Stimulated activated CD8-positive, alpha-beta memory T cell treated with anti-CD3 and anti-CD28 coated beads, Interleukin-15, amount 100 ng/mL, for 48 hours (primary cell): ENCODE data around the gene TMED3.
"Not testable (repeated sequence)": the region's sequence is repeated elsewhere in the genome, so short reads cannot be mapped to it uniquely, and the experiment has no call there.

ENCODE experiments used
- DNase-seq, 2 donors: peaks; one replicate each; pipeline ENCODE4 v3.0.0-alpha.2; 2020; ENCODE audit warnings: low read depth in 2 of 2

TMED3 gene

GRCh38 chr15:79316864-79317263 is 6.0 kb downstream of the TMED3 start:
- no peak for DNase-seq

DNA sequence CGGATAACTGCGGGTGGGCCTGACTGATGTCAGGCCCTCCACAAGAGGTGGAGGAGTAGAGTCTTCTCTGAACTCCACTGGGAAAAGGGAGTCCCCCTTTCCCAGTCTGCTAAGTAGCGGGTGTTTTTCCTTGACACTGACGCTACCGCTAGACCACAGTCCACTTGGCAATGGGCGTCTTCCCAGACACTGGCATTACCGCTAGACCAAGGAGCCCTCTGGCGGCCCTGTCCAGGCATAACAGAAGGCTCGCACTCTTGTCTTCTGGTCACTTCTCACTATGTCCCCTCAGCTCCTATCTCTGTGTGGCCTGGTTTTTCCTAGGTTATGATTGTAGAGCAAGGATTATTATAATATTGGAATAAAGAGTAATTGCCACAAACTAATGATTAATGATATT is 9.1 kb downstream of the TMED3 start:
- DNase-seq: not testable (repeated sequence)

- DNase-seq: no peak
These were observed 11.0 kb downstream of the TMED3 start for GRCh38 chr15:79321876-79322275.

DNA sequence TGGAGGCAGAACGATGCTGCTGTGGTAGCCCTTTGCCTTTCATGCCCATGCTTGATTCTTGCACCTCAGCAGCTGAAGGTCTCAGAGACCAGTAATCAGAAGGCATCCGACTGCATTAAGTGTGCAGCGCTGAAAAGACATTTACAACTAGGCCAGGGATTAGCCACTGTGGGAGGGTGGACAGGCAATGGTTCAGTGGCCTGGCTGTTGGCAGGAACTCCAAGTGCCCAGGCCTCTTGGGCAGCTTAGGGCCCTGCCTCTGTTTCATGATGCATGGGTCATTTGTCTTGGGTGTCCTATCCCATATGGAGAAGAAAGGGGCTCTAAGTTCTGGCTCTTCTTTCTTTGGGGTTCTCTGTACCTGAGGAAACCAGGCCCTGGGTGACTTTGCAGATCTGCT is 11.4 kb downstream of the TMED3 start:
- DNase-seq: no peak

DNA sequence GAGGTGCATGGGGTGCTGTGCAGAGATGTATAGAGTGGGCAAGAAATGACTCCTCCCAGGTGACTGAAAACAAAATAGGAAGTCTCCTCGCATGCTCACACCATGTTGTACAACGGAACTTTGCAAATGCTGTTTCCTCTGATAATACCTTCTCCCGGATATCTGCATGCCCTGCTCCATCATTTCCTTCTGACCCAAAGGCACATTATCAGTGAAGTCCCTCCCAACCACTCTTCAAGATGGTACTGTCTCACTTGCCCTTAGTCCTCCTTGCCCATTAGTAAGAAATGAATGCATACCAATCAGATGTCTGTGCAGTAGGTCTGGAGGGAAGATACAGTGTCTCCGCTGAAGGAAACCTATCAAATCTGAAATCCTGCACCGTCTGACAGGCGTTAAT is 12.0 kb downstream of the TMED3 start:
- no peak for DNase-seq

DNA sequence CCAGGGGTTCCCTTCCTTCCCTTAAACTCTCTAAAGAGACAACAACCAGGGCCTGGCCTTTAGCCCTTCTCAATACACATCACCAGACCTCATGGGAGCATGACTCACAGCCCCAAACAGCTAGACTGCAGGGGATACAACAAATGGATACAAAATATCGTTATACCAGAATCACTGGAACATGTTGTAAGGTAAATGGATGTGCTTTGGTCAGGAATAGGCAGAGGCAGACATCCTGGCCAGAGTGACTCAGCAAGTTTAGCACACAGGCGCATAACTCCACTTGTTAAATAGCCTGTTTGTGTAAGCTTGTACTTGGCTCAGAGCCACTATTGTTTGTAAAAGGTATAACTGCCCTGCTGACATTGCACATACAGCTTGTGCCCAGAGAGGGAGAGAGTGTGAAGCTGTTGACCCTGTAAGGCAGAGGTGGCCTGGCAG is 18.3 kb downstream of the TMED3 start:
- DNase-seq: no peak

DNA sequence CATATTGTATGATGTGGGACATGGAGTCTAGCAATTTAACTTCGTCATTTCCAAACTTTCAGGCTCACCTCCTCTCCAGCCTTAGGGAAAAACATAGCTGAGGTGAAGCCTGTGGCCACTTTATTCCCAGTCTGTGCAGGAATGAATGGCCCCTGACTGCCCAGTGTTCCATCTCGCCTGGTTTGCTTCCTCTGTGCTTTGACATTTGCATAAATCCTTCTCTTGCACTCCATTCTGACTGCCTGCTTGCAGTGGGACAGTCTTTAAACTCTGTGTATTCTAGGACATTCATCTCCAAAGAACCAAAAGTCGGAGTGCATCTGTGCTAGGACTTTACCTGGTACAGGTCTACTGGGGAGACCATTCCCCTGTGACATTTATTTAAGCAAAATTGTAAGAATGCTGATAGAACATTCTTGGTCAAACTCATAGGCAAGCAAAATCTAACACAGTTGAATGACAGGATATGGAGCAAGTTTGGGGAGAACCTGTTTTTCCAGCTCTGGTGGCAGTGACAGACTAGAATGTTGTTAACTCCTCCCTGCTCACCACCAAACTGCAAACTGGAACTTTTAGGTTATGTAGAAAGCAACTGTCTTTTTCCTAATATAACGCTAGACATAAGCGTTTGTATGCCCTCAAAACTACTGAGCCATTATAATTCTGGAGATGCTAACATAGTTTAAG is 22.1 kb downstream of the TMED3 start:
- no peak for DNase-seq

DNA sequence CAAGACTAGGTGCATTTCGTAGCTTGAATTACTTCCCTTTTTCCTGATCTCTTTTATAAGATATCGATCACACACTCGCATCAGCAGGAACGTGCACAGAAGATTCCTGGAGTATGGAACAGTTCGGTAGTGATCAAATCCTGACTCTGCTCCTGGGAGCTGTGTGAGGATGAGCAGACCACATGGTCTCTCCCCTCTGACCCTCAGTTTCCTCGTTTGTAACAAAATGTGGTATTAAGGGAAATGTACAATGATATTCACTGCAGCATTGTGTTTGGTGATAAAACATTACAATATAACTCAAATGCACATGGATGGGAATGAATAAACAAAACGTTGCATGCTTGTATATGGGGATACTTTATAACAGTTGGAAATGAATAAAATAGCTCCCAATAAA is 26.7 kb downstream of the TMED3 start:
- no peak for DNase-seq

DNA sequence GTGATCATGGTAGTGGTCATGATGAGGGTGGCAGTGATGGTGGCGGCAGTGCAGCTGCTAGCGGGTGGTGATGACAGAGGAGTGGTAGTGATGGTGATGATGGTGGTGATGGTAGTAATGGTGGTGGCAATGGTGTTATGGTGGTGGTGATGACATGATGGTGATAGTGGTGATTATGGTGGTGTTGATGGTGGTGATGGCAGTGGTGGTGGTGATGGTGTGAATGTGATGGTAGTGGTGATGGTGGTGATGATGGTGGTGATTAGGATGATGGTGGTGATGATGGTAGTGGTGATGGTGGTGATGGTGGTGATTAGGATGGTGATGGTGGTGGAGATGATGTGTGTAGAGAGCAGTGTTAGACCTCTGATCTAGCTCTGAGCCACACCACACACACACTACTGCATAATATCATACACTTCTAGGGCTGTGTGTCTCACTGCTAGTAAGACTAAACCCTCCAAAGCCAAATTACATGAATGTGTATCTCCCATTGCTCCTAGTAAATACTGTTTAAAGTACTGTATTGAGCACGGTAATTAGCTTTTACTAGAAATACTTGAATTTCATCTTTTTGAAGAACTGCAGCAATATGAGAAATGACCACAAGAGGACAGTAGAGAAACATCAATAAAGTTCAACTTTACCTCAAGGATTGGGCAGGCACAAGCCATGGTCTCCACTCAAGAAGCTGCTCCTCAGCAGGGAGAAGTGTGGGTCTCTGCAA is 28.8 kb downstream of the TMED3 start:
- no peak for DNase-seq

GRCh38 chr15:79340315-79340602 is 29.3 kb downstream of the TMED3 start:
- no peak for DNase-seq

DNA sequence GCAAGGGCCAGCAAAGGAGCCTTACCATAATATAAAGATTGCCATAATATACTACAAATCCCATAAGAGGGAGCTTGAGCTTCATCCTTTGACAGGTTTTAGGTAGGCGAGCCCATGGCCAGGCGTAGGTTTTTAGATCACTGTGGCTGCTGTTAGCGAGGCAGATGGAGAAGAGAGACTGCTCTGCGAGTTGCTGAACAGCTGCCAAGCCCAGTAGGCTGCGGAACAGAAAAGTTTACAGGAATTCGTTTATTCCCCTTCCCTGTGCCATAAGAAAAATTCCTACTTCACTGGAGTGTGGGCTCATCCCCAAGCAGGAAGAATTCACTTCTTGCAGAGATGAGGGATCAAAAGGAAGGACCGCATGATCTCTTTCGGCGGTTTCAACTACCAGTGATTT is 30.5 kb downstream of the TMED3 start:
- no peak for DNase-seq

- no peak for DNase-seq
These were observed 38.6 kb downstream of the TMED3 start for GRCh38 chr15:79349525-79349924.

DNA sequence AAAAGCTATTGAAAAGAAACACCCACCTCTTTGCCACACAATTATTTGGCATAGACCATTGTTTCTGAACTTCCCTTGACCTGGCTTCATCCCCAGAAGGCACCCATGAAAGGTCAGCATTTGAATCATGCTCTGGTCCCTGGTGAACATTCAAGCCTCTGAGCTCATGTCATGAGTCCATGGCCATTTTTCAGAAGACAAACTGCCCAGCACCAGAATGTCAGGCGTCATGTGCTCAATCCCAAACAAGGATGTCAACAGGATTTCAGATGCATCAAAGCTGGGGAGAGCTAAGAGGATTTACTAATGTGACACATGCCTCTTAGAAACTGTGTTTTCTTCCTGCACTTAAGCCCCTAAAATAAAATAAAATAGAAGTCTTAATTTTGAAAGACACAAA is 41.3 kb downstream of the TMED3 start:
- DNase-seq: no peak

DNA sequence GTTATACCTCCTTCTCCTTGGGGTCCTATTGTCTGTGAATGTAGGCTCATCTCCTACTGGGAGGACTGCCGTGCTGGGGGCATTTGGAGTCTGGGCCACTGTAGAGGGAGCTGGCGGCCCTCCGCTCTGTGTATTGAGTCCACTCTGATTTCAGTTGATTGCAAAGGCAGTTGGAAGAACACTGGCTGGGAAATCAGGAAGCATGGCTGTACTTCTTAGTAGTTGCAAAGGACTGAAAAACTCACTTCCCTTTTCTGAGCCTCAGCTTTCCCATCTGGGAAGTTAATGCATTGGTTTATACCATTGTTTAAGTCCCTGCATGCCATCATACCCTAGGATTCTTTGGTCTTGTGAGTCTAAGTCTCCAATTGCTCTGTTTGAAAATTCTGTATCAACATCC is 46.7 kb downstream of the TMED3 start:
- no peak for DNase-seq

DNA sequence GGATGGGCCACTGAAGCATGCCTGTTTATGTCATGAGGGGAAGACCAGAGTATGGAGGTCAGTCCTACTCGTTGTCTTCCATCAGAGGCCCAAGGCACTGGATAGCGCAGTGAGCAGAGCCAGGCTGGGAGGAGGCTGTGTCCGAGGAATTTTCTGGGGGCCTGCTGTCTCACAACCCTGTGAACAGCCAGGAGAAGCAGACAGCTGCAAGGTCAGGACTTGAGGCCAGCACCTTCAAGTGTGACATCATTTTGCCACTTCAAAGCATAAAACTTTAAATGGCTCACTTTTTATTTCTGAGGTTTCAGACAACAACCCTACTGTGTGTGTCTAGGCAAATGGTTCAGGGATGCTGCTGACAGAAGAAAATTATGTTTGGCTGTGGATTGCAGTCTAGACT is 47.2 kb downstream of the TMED3 start:
- DNase-seq: no peak

- DNase-seq: no peak
These were observed 53.8 kb downstream of the TMED3 start for GRCh38 chr15:79364571-79365240.

DNA sequence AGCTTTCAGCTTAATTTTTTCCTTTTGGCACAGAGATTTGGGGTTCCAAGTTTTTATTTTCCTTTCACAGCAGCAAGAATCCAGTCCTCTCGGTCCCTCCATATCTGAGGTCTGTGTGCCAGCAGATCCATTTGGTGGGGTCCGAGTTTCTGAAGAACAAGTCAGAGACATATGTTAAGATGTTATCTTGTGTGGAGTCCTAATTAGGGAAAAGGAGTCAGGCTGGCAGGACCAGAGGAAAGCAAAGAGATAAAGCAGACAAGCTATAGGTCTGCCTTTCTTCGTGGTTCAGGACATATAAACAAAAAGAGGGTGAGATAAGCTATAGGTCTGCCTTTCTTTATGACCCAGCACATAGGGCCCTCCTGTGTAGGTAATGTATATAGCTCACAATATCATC is 54.9 kb downstream of the TMED3 start:
- DNase-seq: no peak

DNA sequence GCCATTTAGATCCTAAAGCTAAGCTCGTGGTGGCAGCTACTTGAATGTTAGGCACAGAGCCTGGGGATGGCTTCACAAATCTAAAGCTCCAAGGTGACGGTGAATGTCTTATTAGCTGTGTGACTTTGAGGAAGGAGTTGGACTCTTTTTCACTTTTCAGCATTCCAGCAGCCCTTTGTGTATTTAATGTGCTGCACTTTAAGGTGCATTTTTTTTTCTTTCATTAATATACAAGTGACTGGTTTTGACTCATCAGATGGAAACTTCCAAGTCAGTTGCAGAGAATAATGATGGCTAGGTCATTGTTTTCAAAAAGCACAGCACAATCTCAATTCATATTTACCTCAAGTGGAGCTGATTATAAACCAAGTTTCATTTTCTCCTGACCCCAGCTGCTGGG is 55.8 kb downstream of the TMED3 start:
- DNase-seq: no peak

- no peak for DNase-seq
These were observed 59.8 kb downstream of the TMED3 start for GRCh38 chr15:79370716-79371115.

- DNase-seq: no peak
These were observed 60.7 kb downstream of the TMED3 start for GRCh38 chr15:79371591-79371990.

GRCh38 chr15:79372428-79372827 is 61.5 kb downstream of the TMED3 start:
- no peak for DNase-seq
